Psoas muscle (tissue), 8 donors: ENCODE results near the gene CNTNAP2. TPM values are rescaled to one million over a fixed set of nuclear protein-coding genes. Genes with fewer than 3 reads are reported as not detected.

Source experiments
- ATAC-seq, 4 donors: fragments of 200-7000 bp; cut with Tn5 transposase; one replicate each; pipeline ENCODE4 v1.9.1; 2020; ENCODE audit warnings: moderate library complexity in 3 of 4, mild to moderate bottlenecking in 2 of 4
- DNase-seq, 2 donors: peaks; one replicate each; pipeline ENCODE4 v3.0.0-alpha.2; 2020
- H3K27ac ChIP-seq: fragments of 200-600 bp; one replicate; pipeline ENCODE4 v1.8.0; 2022
- H3K27me3 ChIP-seq, 3 donors: fragments of 200-600 bp in 1 of 3; one replicate each; pipeline versions ENCODE4 v1.6.1 to v1.8.0; 2013 to 2022; ENCODE audit warnings: low read length in 2 of 3, mild to moderate bottlenecking in 2 of 3, moderate library complexity in 1 of 3; ENCODE audit not compliant: insufficient read depth in 3 of 3
- H3K36me3 ChIP-seq, 2 donors: fragments of 200-600 bp in 1 of 2; one replicate each; pipeline versions ENCODE4 v1.6.1 to v1.8.0; 2013 to 2022; ENCODE audit warnings: low read depth in 1 of 2, mild to moderate bottlenecking in 1 of 2, moderate library complexity in 1 of 2; ENCODE audit not compliant: insufficient read depth in 1 of 2
- H3K4me1 ChIP-seq: fragments of 200-600 bp; one replicate; pipeline ENCODE4 v1.8.0; 2022
- H3K4me3 ChIP-seq: fragments of 200-600 bp; one replicate; pipeline ENCODE4 v1.8.0; 2022; ENCODE audit warnings: mild to moderate bottlenecking
- H3K9me3 ChIP-seq: fragments of 200-600 bp; one replicate; pipeline ENCODE4 v1.8.0; 2022
- CTCF ChIP-seq: fragments of 200-600 bp; IDR thresholded peaks from one replicate; pipeline ENCODE4 v1.8.0; 2022; ENCODE audit warnings: antibody characterized with exemption
- WGBS, 3 donors: extraction: QIAGEN DNeasy Blood & Tissue Kit; methylation state at CpG; one replicate each; pipeline versions ENCODE4 v1.1.6 to v1.1.7; 2013; 5-methylcytosine and 5-hydroxymethylcytosine counted together
- intact Hi-C, 2 donors: fragments of 100-400 bp; cut with DNase I; formaldehyde crosslinking; loops; one replicate each; pipeline versions ENCODE4 v1.11.0 to v1.14.2; 2022
- polyA plus RNA-seq, 3 donors: library from polyadenylated mRNA; stranded (reverse); fragments of 200-250 nt; gene quantifications; one replicate each; pipeline ENCODE4 v1.2.3, GENCODE V29; 2013
- total RNA-seq, 4 donors: library from RNA; stranded (reverse); fragmentation: NEBNext Ultra II Directional in 2 of 4; extraction: Animal tissue kit (Norgen Biotek cat#: 25700) in 2 of 4; gene quantifications; one replicate each; pipeline versions ENCODE4 v1.2.1 to v1.2.4, GENCODE V29; 2021 to 2023
- donor health status: healthy with polysubstance abuse.
- donor health status: DM: no; HTN: no; CAD: no; lungs with moderate emphysema.
- donor health status: Bipolar disorder and iron deficiency.
- donor health status: healthy.
- donor health status: DM: yes; HTN: yes; CAD: no.
- donor health status: DM: no; HTN: no; CAD: no.
- donor health status: DM: no; HTN: no; CAD: no.
- donor health status: DM: yes; HTN: yes; CAD: no.

The CNTNAP2 gene
- total and polyA plus RNA-seq, 7 donors, result 0.01 to 0.13 TPM; not detected in 5

GRCh38 chr7:148044173-148044572 lies 1927.6 kb downstream of the CNTNAP2 start:
- ATAC-seq (no peak), DNase-seq (no peak)
- no peaks in the 10 kb centered on the region for H3K4me1 ChIP-seq
- no peaks in the 10 kb centered on the region for H3K36me3 ChIP-seq
- WGBS, 3 donors, result 79 to 84% (median 83%) methylated on average over 9 of the region's 9 CpGs
- TF ChIP-seq CTCF, result no peak
- H3K27me3 ChIP-seq, result no peaks in the 10 kb centered on the region
- intact Hi-C loops, result no loop called here
- H3K4me3 ChIP-seq, result no peak overlapping the region
- H3K9me3 ChIP-seq, result no peaks in the 10 kb centered on the region
- H3K27ac ChIP-seq, result no peak overlapping the region

GRCh38 chr7:148045521-148045920 lies 1928.9 kb downstream of the CNTNAP2 start:
- Histone ChIP-seq H3K27me3 (no peaks in the 10 kb centered on the region), H3K4me3 (no peak overlapping the region), H3K36me3 (no peaks in the 10 kb centered on the region), H3K4me1 (no peaks in the 10 kb centered on the region), H3K27ac (no peak overlapping the region), H3K9me3 (peaks cover 3% of the 10 kb centered on the region)
- intact Hi-C loops, result no loop called here
- ATAC-seq, result no peak
- TF ChIP-seq CTCF, result no peak
- no peak for DNase-seq
- WGBS, 3 donors, result 87% methylated on average over 6 of the region's 6 CpGs

- intact Hi-C loops, result no loop called here
- no peak for ATAC-seq
- whole genome bisulfite sequencing, 3 donors, result 83 to 91% (median 88%) methylated on average over 4 of the region's 4 CpGs
Measured at GRCh38 chr7:148049068-148049467, 1932.5 kb downstream of the CNTNAP2 start.

GRCh38 chr7:148050492-148051158 lies 1934.0 kb downstream of the CNTNAP2 start:
- intact Hi-C loops, result no loop called here
- TF ChIP-seq CTCF, result no peak
- no peak for DNase-seq
- Histone ChIP-seq H3K36me3 (no peaks in the 10 kb centered on the region), H3K4me1 (no peaks in the 10 kb centered on the region), H3K4me3 (no peak overlapping the region), H3K27me3 (no peaks in the 10 kb centered on the region), H3K9me3 (peaks cover 3% of the 10 kb centered on the region), H3K27ac (no peak overlapping the region)
- 77 to 78% (median 77%) methylated on average over 3 of the region's 3 CpGs for WGBS, 3 donors
- ATAC-seq, result no peak

More at GRCh38 chr7:148049068-148049467, 1932.5 kb downstream of the CNTNAP2 start:
- no peaks in the 10 kb centered on the region for H3K36me3 ChIP-seq
- DNase-seq, result no peak
- H3K27me3 ChIP-seq, result no peaks in the 10 kb centered on the region
- H3K9me3 ChIP-seq, result peaks cover 3% of the 10 kb centered on the region
- H3K4me3 ChIP-seq, result no peak overlapping the region
- TF ChIP-seq CTCF, result no peak
- no peak overlapping the region for H3K27ac ChIP-seq
- no peaks in the 10 kb centered on the region for H3K4me1 ChIP-seq

GRCh38 chr7:148056406-148056805 lies 1939.8 kb downstream of the CNTNAP2 start:
- ATAC-seq, result no peak
- Histone ChIP-seq H3K36me3 (no peaks in the 10 kb centered on the region), H3K9me3 (no peaks in the 10 kb centered on the region), H3K27me3 (no peaks in the 10 kb centered on the region), H3K4me3 (no peak overlapping the region), H3K27ac (no peak overlapping the region), H3K4me1 (no peaks in the 10 kb centered on the region)
- intact Hi-C loops, result no loop called here
- no peak for TF ChIP-seq CTCF
- no peak for DNase-seq
- 78 to 83% (median 83%) methylated on average over 3 of the region's 3 CpGs for WGBS, 3 donors
